Measurements from ENCODE around the gene DDAH1. TPM values are rescaled to one million over a fixed set of nuclear protein-coding genes. Genes with fewer than 3 reads are reported as not detected.

Gene DDAH1
- total and polyA plus RNA-seq, 2 experiments from 2014 or later: 29.4 to 41.7 TPM

- Histone ChIP-seq H3K4me2 (no peak overlapping the region), H3K27me3 (ENCODE audit: insufficient read depth) (no peaks in the 10 kb centered on the region), H3K9me2 (ENCODE audit: insufficient read depth) (no peaks in the 10 kb centered on the region), H3F3A (replicated peaks; ENCODE audit: low read depth) (no peaks in the 10 kb centered on the region), H3K27ac (ENCODE audit: low read depth) (no peak overlapping the region), H3K79me2 (replicated peaks; ENCODE audit: insufficient read depth) (no peaks in the 10 kb centered on the region), H3K4me1 (ENCODE audit: insufficient read depth) (no peaks in the 10 kb centered on the region), H4K20me1 (replicated peaks; ENCODE audit: insufficient read depth) (no peaks in the 10 kb centered on the region), H3K36me3 (ENCODE audit: insufficient read depth) (no peaks in the 10 kb centered on the region), H2AFZ (0 out of 2 replicates have a peak overlapping the region, but pooled peaks have one; percentile 21), H3K4me3 (no peak overlapping the region)
- Mint-ChIP-seq H3K36me3 (ENCODE audit: low read depth) (no peaks in the 10 kb centered on the region), H3K27ac (no peak overlapping the region), H3K27me3 (ENCODE audit: insufficient read depth, low read depth, poor library complexity) (no peaks in the 10 kb centered on the region), H3K9me3 (no peaks in the 10 kb centered on the region), H3K4me3 (no peak overlapping the region), H3K4me1 (peaks cover 3% of the 10 kb centered on the region; the same call in 2 of the 3 replicates)
- TF ChIP-seq, protein P1, sequence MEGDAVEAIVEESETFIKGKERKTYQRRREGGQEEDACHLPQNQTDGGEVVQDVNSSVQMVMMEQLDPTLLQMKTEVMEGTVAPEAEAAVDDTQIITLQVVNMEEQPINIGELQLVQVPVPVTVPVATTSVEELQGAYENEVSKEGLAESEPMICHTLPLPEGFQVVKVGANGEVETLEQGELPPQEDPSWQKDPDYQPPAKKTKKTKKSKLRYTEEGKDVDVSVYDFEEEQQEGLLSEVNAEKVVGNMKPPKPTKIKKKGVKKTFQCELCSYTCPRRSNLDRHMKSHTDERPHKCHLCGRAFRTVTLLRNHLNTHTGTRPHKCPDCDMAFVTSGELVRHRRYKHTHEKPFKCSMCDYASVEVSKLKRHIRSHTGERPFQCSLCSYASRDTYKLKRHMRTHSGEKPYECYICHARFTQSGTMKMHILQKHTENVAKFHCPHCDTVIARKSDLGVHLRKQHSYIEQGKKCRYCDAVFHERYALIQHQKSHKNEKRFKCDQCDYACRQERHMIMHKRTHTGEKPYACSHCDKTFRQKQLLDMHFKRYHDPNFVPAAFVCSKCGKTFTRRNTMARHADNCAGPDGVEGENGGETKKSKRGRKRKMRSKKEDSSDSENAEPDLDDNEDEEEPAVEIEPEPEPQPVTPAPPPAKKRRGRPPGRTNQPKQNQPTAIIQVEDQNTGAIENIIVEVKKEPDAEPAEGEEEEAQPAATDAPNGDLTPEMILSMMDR (conservative IDR thresholded peaks at IDR 0.05; ENCODE audit: low read depth in 2 of 2): peak; percentile 42 to 66
- TF ChIP-seq ZNF114 (CRISPR knock-in tag; IDR thresholded peaks at IDR 0.05): no peak
- peak; percentile 60 for ATAC-seq
- peak; percentile 45 for DNase-seq (ENCODE audit: low spot score)
These were observed 29.9 kb upstream of the DDAH1 start for GRCh38 chr1:85494904-85495266.

GRCh38 chr1:85494074-85494903, 29.3 kb upstream of the DDAH1 start:
- no peaks in the 10 kb centered on the region for H3K4me1 ChIP-seq (ENCODE audit: insufficient read depth)
- H3K9me2 ChIP-seq (ENCODE audit: insufficient read depth): no peaks in the 10 kb centered on the region
- H3K4me1 Mint-ChIP-seq: peaks cover 3% of the 10 kb centered on the region; the same call in 2 of the 3 replicates
- H3K36me3 ChIP-seq (ENCODE audit: insufficient read depth): no peaks in the 10 kb centered on the region
- DNase-seq (ENCODE audit: low spot score) (no peak), ATAC-seq (no peak)
- no peaks in the 10 kb centered on the region for H4K20me1 ChIP-seq (replicated peaks; ENCODE audit: insufficient read depth)
- no peak overlapping the region; the same call in 1 of the 2 replicates for H3K27ac Mint-ChIP-seq
- H3K79me2 ChIP-seq (replicated peaks; ENCODE audit: insufficient read depth): no peaks in the 10 kb centered on the region
- H3K4me2 ChIP-seq: no peak overlapping the region
- H3K36me3 Mint-ChIP-seq (ENCODE audit: low read depth): no peaks in the 10 kb centered on the region
- no peak overlapping the region for H3K4me3 Mint-ChIP-seq
- TF ChIP-seq, protein P2, sequence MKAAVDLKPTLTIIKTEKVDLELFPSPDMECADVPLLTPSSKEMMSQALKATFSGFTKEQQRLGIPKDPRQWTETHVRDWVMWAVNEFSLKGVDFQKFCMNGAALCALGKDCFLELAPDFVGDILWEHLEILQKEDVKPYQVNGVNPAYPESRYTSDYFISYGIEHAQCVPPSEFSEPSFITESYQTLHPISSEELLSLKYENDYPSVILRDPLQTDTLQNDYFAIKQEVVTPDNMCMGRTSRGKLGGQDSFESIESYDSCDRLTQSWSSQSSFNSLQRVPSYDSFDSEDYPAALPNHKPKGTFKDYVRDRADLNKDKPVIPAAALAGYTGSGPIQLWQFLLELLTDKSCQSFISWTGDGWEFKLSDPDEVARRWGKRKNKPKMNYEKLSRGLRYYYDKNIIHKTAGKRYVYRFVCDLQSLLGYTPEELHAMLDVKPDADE (IDR thresholded peaks at IDR 0.05): no peak
- TF ChIP-seq POLR2AphosphoS5 (IDR thresholded peaks at IDR 0.05; ENCODE audit: low read depth) (no peak), CREB1 (CRISPR knock-in tag; IDR thresholded peaks at IDR 0.05; ENCODE audit: low read depth) (no peak), JUNB (IDR thresholded peaks at IDR 0.05; ENCODE audit: unreplicated experiment) (no peak), ZNF114 (CRISPR knock-in tag; IDR thresholded peaks at IDR 0.05) (no peak), ZNF331 (CRISPR knock-in tag; IDR thresholded peaks at IDR 0.05; ENCODE audit: low read depth) (no peak), NANOG (IDR thresholded peaks at IDR 0.05; ENCODE audit: borderline replicate concordance) (no peak), EZH2phosphoT487 (IDR thresholded peaks at IDR 0.05; ENCODE audit: unreplicated experiment) (no peak), STAT1 (IDR thresholded peaks at IDR 0.05; ENCODE audit: unreplicated experiment) (no peak)
- TF ChIP-seq, protein P3, sequence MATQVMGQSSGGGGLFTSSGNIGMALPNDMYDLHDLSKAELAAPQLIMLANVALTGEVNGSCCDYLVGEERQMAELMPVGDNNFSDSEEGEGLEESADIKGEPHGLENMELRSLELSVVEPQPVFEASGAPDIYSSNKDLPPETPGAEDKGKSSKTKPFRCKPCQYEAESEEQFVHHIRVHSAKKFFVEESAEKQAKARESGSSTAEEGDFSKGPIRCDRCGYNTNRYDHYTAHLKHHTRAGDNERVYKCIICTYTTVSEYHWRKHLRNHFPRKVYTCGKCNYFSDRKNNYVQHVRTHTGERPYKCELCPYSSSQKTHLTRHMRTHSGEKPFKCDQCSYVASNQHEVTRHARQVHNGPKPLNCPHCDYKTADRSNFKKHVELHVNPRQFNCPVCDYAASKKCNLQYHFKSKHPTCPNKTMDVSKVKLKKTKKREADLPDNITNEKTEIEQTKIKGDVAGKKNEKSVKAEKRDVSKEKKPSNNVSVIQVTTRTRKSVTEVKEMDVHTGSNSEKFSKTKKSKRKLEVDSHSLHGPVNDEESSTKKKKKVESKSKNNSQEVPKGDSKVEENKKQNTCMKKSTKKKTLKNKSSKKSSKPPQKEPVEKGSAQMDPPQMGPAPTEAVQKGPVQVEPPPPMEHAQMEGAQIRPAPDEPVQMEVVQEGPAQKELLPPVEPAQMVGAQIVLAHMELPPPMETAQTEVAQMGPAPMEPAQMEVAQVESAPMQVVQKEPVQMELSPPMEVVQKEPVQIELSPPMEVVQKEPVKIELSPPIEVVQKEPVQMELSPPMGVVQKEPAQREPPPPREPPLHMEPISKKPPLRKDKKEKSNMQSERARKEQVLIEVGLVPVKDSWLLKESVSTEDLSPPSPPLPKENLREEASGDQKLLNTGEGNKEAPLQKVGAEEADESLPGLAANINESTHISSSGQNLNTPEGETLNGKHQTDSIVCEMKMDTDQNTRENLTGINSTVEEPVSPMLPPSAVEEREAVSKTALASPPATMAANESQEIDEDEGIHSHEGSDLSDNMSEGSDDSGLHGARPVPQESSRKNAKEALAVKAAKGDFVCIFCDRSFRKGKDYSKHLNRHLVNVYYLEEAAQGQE (IDR thresholded peaks at IDR 0.05; ENCODE audit: unreplicated experiment): no peak
- TF ChIP-seq, protein P1 (conservative IDR thresholded peaks at IDR 0.05; ENCODE audit: low read depth in 2 of 2): no peak
- no peak overlapping the region for H2AFZ ChIP-seq
- no peaks in the 10 kb centered on the region for H3K27me3 Mint-ChIP-seq (ENCODE audit: insufficient read depth, low read depth, poor library complexity)
- no peaks in the 10 kb centered on the region for H3F3A ChIP-seq (replicated peaks; ENCODE audit: low read depth)
- no peak overlapping the region for H3K27ac ChIP-seq (ENCODE audit: low read depth)
- no peaks in the 10 kb centered on the region for H3K9me3 Mint-ChIP-seq
- H3K27me3 ChIP-seq (ENCODE audit: insufficient read depth): no peaks in the 10 kb centered on the region
- H3K4me3 ChIP-seq: no peak overlapping the region

Data from GM23338 (cell line).